HG02852 (cell line): ENCODE results near the gene RNF135.
"Not testable (repeated sequence)": the region's sequence is repeated elsewhere in the genome, so short reads cannot be mapped to it uniquely, and the experiment has no call there.

ENCODE experiments used
- ATAC-seq: cut with Tn5 transposase; IDR thresholded peaks from one replicate; pipeline ENCODE4 v1.9.1; 2021; ENCODE audit warnings: mild to moderate bottlenecking, moderate library complexity; ENCODE audit not compliant: unreplicated experiment

The RNF135 gene

GRCh38 chr17:30997270-30997669 is 26.4 kb downstream of the RNF135 start:
- ATAC-seq: no peak

- ATAC-seq: no peak
Measured at GRCh38 chr17:30997842-30998241, 27.0 kb downstream of the RNF135 start.

GRCh38 chr17:31002047-31002446 is 31.2 kb downstream of the RNF135 start:
- no peak for ATAC-seq

- no peak for ATAC-seq
Measured at GRCh38 chr17:31003225-31003866, 32.5 kb downstream of the RNF135 start.

GRCh38 chr17:31004160-31004559 is 33.3 kb downstream of the RNF135 start:
- ATAC-seq: no peak

GRCh38 chr17:31007695-31008373 is 37.0 kb downstream of the RNF135 start:
- ATAC-seq: no peak

GRCh38 chr17:31008374-31009041 is 37.7 kb downstream of the RNF135 start:
- ATAC-seq: no peak

- ATAC-seq: not testable (repeated sequence)
Measured at GRCh38 chr17:31009042-31009702, 38.3 kb downstream of the RNF135 start.

GRCh38 chr17:31010014-31010413 is 39.2 kb downstream of the RNF135 start:
- ATAC-seq: not testable (repeated sequence)

- ATAC-seq: no peak
Measured at GRCh38 chr17:31013844-31014243, 43.0 kb downstream of the RNF135 start.

- no peak for ATAC-seq
Measured at GRCh38 chr17:31015639-31016038, 44.8 kb downstream of the RNF135 start.

GRCh38 chr17:31019004-31019403 is 48.2 kb downstream of the RNF135 start:
- ATAC-seq: no peak

- ATAC-seq: not testable (repeated sequence)
Measured at GRCh38 chr17:31023171-31023570, 52.3 kb downstream of the RNF135 start.

- no peak for ATAC-seq
Measured at GRCh38 chr17:31031841-31032240, 61.0 kb downstream of the RNF135 start.

GRCh38 chr17:31035611-31036010 is 64.8 kb downstream of the RNF135 start:
- ATAC-seq: not testable (repeated sequence)

- ATAC-seq: not testable (repeated sequence)
Measured at GRCh38 chr17:31040837-31041236, 70.0 kb downstream of the RNF135 start.

- ATAC-seq: not testable (repeated sequence)
Measured at GRCh38 chr17:31042378-31042777, 71.5 kb downstream of the RNF135 start.

- not testable (repeated sequence) for ATAC-seq
Measured at GRCh38 chr17:31046856-31047425, 76.1 kb downstream of the RNF135 start.

GRCh38 chr17:31048142-31048541 is 77.3 kb downstream of the RNF135 start:
- ATAC-seq: no peak

GRCh38 chr17:31048780-31049179 is 77.9 kb downstream of the RNF135 start:
- no peak for ATAC-seq
